Measurements from ENCODE around the gene ZNF783. TPM values are rescaled to one million over a fixed set of nuclear protein-coding genes. Genes with fewer than 3 reads are reported as not detected.

Gene ZNF783
- 10 to 100 TPM; 23.3 to 49.2 (median 36.0) TPM for total RNA-seq
- polyA plus RNA-seq: 1 to 10 TPM; 6.2 to 9.7 TPM
- 62.9 reads per million, percentile 76 among the genes with 10 or more reads in this experiment for total RNA-seq

- no peaks in the 10 kb centered on the region for H3K27me3 ChIP-seq (ENCODE audit: control insufficient read depth in 2 of 2, insufficient read depth in 2 of 2, low read length in 2 of 2)
- ChIA-PET CTCF (interaction anchor here (0.6 to 3.3 kb wide), 12 partner anchors 9 to 1627 kb away, joined by 3 to 26 read pairs (median 4); partner anchors contain the start of genes ZNF398 and ZNF777), POLR2A (interaction anchor here (0.9 to 4.4 kb wide), 11 partner anchors 9 to 199 kb away, joined by 3 to 61 read pairs (median 6); partner anchors contain the start of genes ZNF282, ZNF425 and ZNF777)
- H3K36me3 ChIP-seq (ENCODE audit: control insufficient read depth in 2 of 3, insufficient read depth in 3 of 3, low read length in 3 of 3): peaks cover 0 to 21% (median 8%) of the 10 kb centered on the region in 3 experiments
- H3K4me3 Mint-ChIP-seq: peak within 1 kb of the TSS; percentile 83 to 91 (median 88)
- peaks cover 2 to 14% (median 7%) of the 10 kb centered on the region in 5 donors for H3K36me3 Mint-ChIP-seq
- peaks cover 19 to 20% of the 10 kb centered on the region in 2 donors for H3K4me1 ChIP-seq (ENCODE audit: control insufficient read depth in 2 of 2, insufficient read depth in 2 of 2, low read length in 2 of 2)
- peaks cover 22 to 46% (median 32%) of the 10 kb centered on the region in 7 donors for H3K4me1 Mint-ChIP-seq
- H3K9me3 ChIP-seq (ENCODE audit: control insufficient read depth in 2 of 3, low read length in 3 of 3): no peaks in the 10 kb centered on the region
- H3K4me3 ChIP-seq (ENCODE audit: low read length): peak within 1 kb of the TSS; percentile 74
- DNase-seq (peak; percentile 77 to 88 (median 86)), ATAC-seq (peak; percentile 97)
- H3K27ac ChIP-seq (ENCODE audit: low read depth, low read length): peak within 1 kb of the TSS; percentile 71
- intact Hi-C loops (cut with micrococcal nuclease): loop anchor here (1.0 to 10.0 kb wide), 17 partner anchors 23 to 1963 kb away; partner anchors contain the start of genes PDIA4 (in 2 of the 2), ZNF212 (in 2 of the 2), ZNF746 (in 2 of the 2) and ABCF2 (in 1 of the 2)
- H3K9me3 Mint-ChIP-seq: no peaks in the 10 kb centered on the region
- H3K27ac Mint-ChIP-seq: peak within 1 kb of the TSS; percentile 84 to 93 (median 90)
- no peaks in the 10 kb centered on the region for H3K27me3 Mint-ChIP-seq
Measured at GRCh38 chr7:149261829-149262617, at the start of gene ZNF783. ZNF783 (plus strand) TSS chr7:149262196; CDS start chr7:149262334, 138 bp downstream.

- intact Hi-C loops (cut with micrococcal nuclease): no loop called here
- no peak overlapping the region for H3K27ac ChIP-seq (ENCODE audit: low read depth, low read length)
- H3K27ac Mint-ChIP-seq: no peak overlapping the region
- H3K4me3 Mint-ChIP-seq: no peak overlapping the region
- DNase-seq (no peak), ATAC-seq (no peak)
- peaks cover 4 to 90% (median 7%) of the 10 kb centered on the region in 3 experiments for H3K36me3 ChIP-seq (ENCODE audit: control insufficient read depth in 2 of 3, insufficient read depth in 3 of 3, low read length in 3 of 3)
- peaks cover 0 to 11% (median 5%) of the 10 kb centered on the region in 7 donors for H3K4me1 Mint-ChIP-seq
- no peak overlapping the region for H3K4me3 ChIP-seq (ENCODE audit: low read length)
- CTCF ChIA-PET: interaction anchor here (1.0 kb wide), 1 partner anchor 9 kb away, joined by 3 read pairs; no protein-coding TSS in a partner anchor
- no peaks in the 10 kb centered on the region for H3K27me3 Mint-ChIP-seq
- H3K9me3 Mint-ChIP-seq: no peaks in the 10 kb centered on the region
- POLR2A ChIA-PET: no interaction called here
- peaks cover 10 to 53% (median 27%) of the 10 kb centered on the region in 5 donors for H3K36me3 Mint-ChIP-seq
- H3K4me1 ChIP-seq (ENCODE audit: control insufficient read depth in 2 of 2, insufficient read depth in 2 of 2, low read length in 2 of 2): no peaks in the 10 kb centered on the region
- H3K9me3 ChIP-seq (ENCODE audit: control insufficient read depth in 2 of 3, low read length in 3 of 3): no peaks in the 10 kb centered on the region
- H3K27me3 ChIP-seq (ENCODE audit: control insufficient read depth in 2 of 2, insufficient read depth in 2 of 2, low read length in 2 of 2): no peaks in the 10 kb centered on the region
Measured at GRCh38 chr7:149214020-149214720, 47.8 kb upstream of the ZNF783 start.

GRCh38 chr7:149216402-149216801 is 45.6 kb upstream of the ZNF783 start:
- intact Hi-C loops (cut with micrococcal nuclease): no loop called here
- H3K36me3 Mint-ChIP-seq: peaks cover 8 to 48% (median 21%) of the 10 kb centered on the region in 5 donors
- H3K4me3 Mint-ChIP-seq: no peak overlapping the region
- H3K9me3 Mint-ChIP-seq: no peaks in the 10 kb centered on the region
- no peaks in the 10 kb centered on the region for H3K9me3 ChIP-seq (ENCODE audit: control insufficient read depth in 2 of 3, low read length in 3 of 3)
- ChIA-PET CTCF (no interaction called here), POLR2A (no interaction called here)
- no peaks in the 10 kb centered on the region for H3K27me3 Mint-ChIP-seq
- ATAC-seq (no peak), DNase-seq (no peak)
- peak overlapping the region in 1 of 9 donors; percentile 64 for H3K27ac Mint-ChIP-seq
- peaks cover 2 to 77% (median 7%) of the 10 kb centered on the region in 3 experiments for H3K36me3 ChIP-seq (ENCODE audit: control insufficient read depth in 2 of 3, insufficient read depth in 3 of 3, low read length in 3 of 3)
- peaks cover 0 to 11% (median 0%) of the 10 kb centered on the region in 7 donors for H3K4me1 Mint-ChIP-seq
- no peak overlapping the region for H3K27ac ChIP-seq (ENCODE audit: low read depth, low read length)
- H3K27me3 ChIP-seq (ENCODE audit: control insufficient read depth in 2 of 2, insufficient read depth in 2 of 2, low read length in 2 of 2): no peaks in the 10 kb centered on the region
- H3K4me1 ChIP-seq (ENCODE audit: control insufficient read depth in 2 of 2, insufficient read depth in 2 of 2, low read length in 2 of 2): no peaks in the 10 kb centered on the region
- H3K4me3 ChIP-seq (ENCODE audit: low read length): no peak overlapping the region

- no peaks in the 10 kb centered on the region for H3K9me3 Mint-ChIP-seq
- H3K4me1 ChIP-seq (ENCODE audit: control insufficient read depth in 2 of 2, insufficient read depth in 2 of 2, low read length in 2 of 2): no peaks in the 10 kb centered on the region
- no peak overlapping the region for H3K27ac ChIP-seq (ENCODE audit: low read depth, low read length)
- H3K4me3 ChIP-seq (ENCODE audit: low read length): no peak overlapping the region
- H3K36me3 Mint-ChIP-seq: peaks cover 10 to 46% (median 15%) of the 10 kb centered on the region in 5 donors
- peak overlapping the region in 4 of 9 donors; percentile 28 to 64 (median 44) for H3K27ac Mint-ChIP-seq
- ChIA-PET CTCF (no interaction called here), POLR2A (no interaction called here)
- H3K27me3 ChIP-seq (ENCODE audit: control insufficient read depth in 2 of 2, insufficient read depth in 2 of 2, low read length in 2 of 2): no peaks in the 10 kb centered on the region
- ATAC-seq (no peak), DNase-seq (no peak)
- peaks cover 0 to 16% (median 0%) of the 10 kb centered on the region in 7 donors for H3K4me1 Mint-ChIP-seq
- H3K9me3 ChIP-seq (ENCODE audit: control insufficient read depth in 2 of 3, low read length in 3 of 3): no peaks in the 10 kb centered on the region
- H3K4me3 Mint-ChIP-seq: no peak overlapping the region
- intact Hi-C loops (cut with micrococcal nuclease): no loop called here
- H3K36me3 ChIP-seq (ENCODE audit: control insufficient read depth in 2 of 3, insufficient read depth in 3 of 3, low read length in 3 of 3): peaks cover 0 to 74% (median 7%) of the 10 kb centered on the region in 3 experiments
- H3K27me3 Mint-ChIP-seq: no peaks in the 10 kb centered on the region
Measured at GRCh38 chr7:149217570-149217969, 44.4 kb upstream of the ZNF783 start.

- ChIA-PET CTCF (interaction anchor here (1.0 to 1.2 kb wide), 2 partner anchors 9 to 213 kb away, joined by 3 read pairs; no protein-coding TSS in a partner anchor), POLR2A (no interaction called here)
- Mint-ChIP-seq H3K27ac (peak overlapping the region in 3 of 9 donors; percentile 38 to 60 (median 41)), H3K9me3 (no peaks in the 10 kb centered on the region), H3K4me3 (no peak overlapping the region), H3K36me3 (peaks cover 8 to 36% (median 12%) of the 10 kb centered on the region in 5 donors), H3K27me3 (no peaks in the 10 kb centered on the region), H3K4me1 (peaks cover 0 to 16% (median 0%) of the 10 kb centered on the region in 7 donors)
- ATAC-seq (no peak), DNase-seq (no peak)
- H3K9me3 ChIP-seq (ENCODE audit: control insufficient read depth in 2 of 3, low read length in 3 of 3): no peaks in the 10 kb centered on the region
- no peaks in the 10 kb centered on the region for H3K4me1 ChIP-seq (ENCODE audit: control insufficient read depth in 2 of 2, insufficient read depth in 2 of 2, low read length in 2 of 2)
- no peak overlapping the region for H3K27ac ChIP-seq (ENCODE audit: low read depth, low read length)
- intact Hi-C loops (cut with micrococcal nuclease): no loop called here
- peaks cover 0 to 66% (median 7%) of the 10 kb centered on the region in 3 experiments for H3K36me3 ChIP-seq (ENCODE audit: control insufficient read depth in 2 of 3, insufficient read depth in 3 of 3, low read length in 3 of 3)
- no peak overlapping the region for H3K4me3 ChIP-seq (ENCODE audit: low read length)
- H3K27me3 ChIP-seq (ENCODE audit: control insufficient read depth in 2 of 2, insufficient read depth in 2 of 2, low read length in 2 of 2): no peaks in the 10 kb centered on the region
Measured at GRCh38 chr7:149218469-149219420, 43.3 kb upstream of the ZNF783 start.

All from naive thymus-derived CD4-positive, alpha-beta T cell (primary cell).